ENCODE measurements around the gene PSMD10. TPM values are rescaled to one million over a fixed set of nuclear protein-coding genes. Genes with fewer than 3 reads are reported as not detected.

Gene PSMD10
- total RNA-seq, 1 donor from 2014 or later, result 84.7 TPM

DNA sequence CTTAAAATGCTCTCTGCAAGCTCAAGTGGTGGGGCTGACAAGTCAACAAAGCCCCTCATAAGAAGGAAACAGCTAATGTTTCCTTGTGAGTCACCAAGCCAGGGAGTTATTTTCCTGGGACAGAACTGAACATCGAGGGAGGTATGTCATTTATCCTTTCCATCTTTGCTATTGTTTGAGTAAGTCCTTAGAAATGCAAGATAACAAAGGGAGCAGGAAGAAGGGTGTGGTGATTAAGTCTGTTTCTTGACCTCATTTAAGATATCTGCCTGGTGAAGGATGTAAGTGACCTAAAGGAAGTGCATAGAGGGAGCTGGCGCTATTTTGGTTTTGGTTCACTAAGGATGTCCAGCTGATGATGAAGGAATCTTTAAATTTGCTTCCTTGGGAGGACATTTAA is 40.1 kb upstream of the PSMD10 start:
- Mint-ChIP-seq H3K27ac (no peak overlapping the region), H3K36me3 (ENCODE audit: insufficient read depth) (peaks cover 13% of the 10 kb centered on the region), H3K4me1 (ENCODE audit: low read depth) (no peaks in the 10 kb centered on the region), H3K9me3 (ENCODE audit: low read depth) (no peaks in the 10 kb centered on the region), H3K27me3 (no peaks in the 10 kb centered on the region), H3K4me3 (ENCODE audit: low read depth) (no peak overlapping the region)
- TF ChIP-seq, protein P1, sequence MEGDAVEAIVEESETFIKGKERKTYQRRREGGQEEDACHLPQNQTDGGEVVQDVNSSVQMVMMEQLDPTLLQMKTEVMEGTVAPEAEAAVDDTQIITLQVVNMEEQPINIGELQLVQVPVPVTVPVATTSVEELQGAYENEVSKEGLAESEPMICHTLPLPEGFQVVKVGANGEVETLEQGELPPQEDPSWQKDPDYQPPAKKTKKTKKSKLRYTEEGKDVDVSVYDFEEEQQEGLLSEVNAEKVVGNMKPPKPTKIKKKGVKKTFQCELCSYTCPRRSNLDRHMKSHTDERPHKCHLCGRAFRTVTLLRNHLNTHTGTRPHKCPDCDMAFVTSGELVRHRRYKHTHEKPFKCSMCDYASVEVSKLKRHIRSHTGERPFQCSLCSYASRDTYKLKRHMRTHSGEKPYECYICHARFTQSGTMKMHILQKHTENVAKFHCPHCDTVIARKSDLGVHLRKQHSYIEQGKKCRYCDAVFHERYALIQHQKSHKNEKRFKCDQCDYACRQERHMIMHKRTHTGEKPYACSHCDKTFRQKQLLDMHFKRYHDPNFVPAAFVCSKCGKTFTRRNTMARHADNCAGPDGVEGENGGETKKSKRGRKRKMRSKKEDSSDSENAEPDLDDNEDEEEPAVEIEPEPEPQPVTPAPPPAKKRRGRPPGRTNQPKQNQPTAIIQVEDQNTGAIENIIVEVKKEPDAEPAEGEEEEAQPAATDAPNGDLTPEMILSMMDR (IDR thresholded peaks at IDR 0.05; ENCODE audit: unreplicated experiment), result no peak
- no peak for DNase-seq (ENCODE audit: low spot score, unreplicated experiment)

DNA sequence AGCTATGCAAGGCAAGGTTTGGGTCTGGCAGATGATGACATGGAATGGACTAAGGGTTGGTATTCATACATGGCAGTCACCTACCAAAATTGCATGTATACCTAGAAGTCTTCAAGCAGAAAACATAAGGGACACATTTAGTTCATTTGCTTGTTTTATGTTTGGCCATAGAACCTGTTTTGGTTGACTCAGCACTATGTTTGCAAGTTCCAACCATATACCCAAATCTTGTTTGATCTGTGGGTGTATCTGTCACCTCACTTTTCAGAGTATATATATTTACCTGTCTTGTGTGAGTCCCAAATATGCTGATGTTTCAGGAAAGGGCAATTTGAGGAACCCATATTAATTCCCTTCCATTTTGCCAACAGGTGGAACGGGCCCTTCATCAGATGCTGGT is 39.5 kb upstream of the PSMD10 start:
- TF ChIP-seq, protein P1 (IDR thresholded peaks at IDR 0.05; ENCODE audit: unreplicated experiment), result no peak
- Mint-ChIP-seq H3K4me3 (ENCODE audit: low read depth) (no peak overlapping the region), H3K36me3 (ENCODE audit: insufficient read depth) (peaks cover 13% of the 10 kb centered on the region), H3K4me1 (ENCODE audit: low read depth) (no peaks in the 10 kb centered on the region), H3K27me3 (no peaks in the 10 kb centered on the region), H3K27ac (no peak overlapping the region), H3K9me3 (ENCODE audit: low read depth) (no peaks in the 10 kb centered on the region)
- DNase-seq (ENCODE audit: low spot score, unreplicated experiment), result no peak

DNA sequence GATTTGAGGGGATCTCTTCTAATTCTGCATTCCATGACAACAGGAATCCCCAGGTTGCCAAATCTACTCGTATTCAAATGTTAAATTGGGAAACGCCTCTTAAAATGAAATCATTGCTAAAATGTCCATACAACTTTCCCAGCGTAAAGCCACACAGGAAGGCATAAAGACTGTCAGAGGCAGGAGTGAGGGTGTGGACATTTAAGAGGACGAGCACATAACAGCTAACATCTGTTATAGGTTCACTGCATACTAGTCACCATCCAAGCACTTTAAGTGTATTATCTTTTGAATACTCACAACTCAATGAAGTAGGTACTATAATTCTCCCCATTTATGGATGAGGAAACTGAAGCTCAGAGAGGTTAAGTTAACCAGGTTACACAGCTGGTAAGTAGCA is 35.8 kb upstream of the PSMD10 start:
- TF ChIP-seq, protein P1 (IDR thresholded peaks at IDR 0.05; ENCODE audit: unreplicated experiment), result no peak
- Mint-ChIP-seq H3K36me3 (ENCODE audit: insufficient read depth) (peaks cover 10% of the 10 kb centered on the region), H3K27ac (no peak overlapping the region), H3K27me3 (no peaks in the 10 kb centered on the region), H3K4me3 (ENCODE audit: low read depth) (no peak overlapping the region), H3K9me3 (ENCODE audit: low read depth) (no peaks in the 10 kb centered on the region), H3K4me1 (ENCODE audit: low read depth) (peaks cover 11% of the 10 kb centered on the region)
- no peak for DNase-seq (ENCODE audit: low spot score, unreplicated experiment)

DNA sequence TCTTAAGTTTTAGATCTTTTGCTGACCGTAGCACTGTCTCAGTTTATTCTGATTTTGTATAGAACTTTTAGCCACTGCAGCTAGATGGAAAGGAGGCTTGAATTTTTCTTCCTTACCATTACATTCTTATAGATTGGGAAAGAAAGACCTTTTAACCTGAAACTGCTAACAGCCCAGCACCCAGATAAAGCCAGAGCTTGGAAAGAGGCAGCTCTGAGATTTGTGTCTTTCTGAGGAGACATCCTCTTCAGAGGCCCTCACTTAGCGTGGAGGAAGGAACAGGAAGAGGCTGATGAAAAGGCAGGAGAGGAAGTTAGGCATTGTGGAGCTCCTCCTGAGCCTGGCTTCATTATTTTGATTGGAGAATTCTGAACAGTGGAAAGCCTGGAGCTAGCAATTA is 35.3 kb upstream of the PSMD10 start:
- TF ChIP-seq, protein P1 (IDR thresholded peaks at IDR 0.05; ENCODE audit: unreplicated experiment), result no peak
- Mint-ChIP-seq H3K27me3 (no peaks in the 10 kb centered on the region), H3K4me1 (ENCODE audit: low read depth) (peaks cover 16% of the 10 kb centered on the region), H3K9me3 (ENCODE audit: low read depth) (no peaks in the 10 kb centered on the region), H3K4me3 (ENCODE audit: low read depth) (no peak overlapping the region), H3K27ac (no peak overlapping the region), H3K36me3 (ENCODE audit: insufficient read depth) (peaks cover 8% of the 10 kb centered on the region)
- DNase-seq (ENCODE audit: low spot score, unreplicated experiment), result no peak

DNA sequence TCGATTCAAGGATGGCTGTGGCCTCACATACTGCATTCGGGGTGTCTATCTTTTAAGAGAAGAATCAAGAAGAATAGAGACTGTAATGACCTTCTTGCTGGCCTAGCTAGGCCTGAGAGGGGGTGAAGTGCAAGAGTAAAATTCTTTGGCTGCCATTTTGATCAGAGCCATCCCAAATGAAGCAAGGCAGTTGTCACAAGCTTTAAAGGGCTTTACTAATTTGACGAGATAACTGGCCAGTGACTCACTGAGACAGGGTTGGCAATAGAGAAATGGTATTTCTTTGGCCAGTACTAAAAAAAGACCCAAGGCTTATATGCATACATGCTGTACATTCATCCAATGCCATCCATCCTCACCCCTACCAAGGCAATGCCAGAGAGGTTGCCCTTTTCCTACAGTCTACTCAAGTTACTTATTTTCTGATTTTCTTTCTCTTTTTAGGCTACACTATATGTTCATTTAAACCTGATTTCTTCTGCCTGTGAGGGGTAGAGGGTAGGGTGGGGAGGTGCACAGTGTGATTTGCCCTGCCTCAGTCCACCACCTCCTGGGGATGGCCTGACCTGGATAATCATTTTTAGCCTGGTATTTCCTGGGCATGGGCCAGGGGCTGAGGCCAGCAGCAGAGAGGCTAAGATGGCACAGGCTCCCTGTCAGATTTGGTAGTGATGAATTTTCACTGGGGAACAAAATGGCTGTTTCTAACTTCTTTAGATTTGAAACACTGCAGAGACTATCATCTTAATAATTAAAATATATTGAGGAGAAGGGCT is 32.4 kb upstream of the PSMD10 start:
- no peak for DNase-seq (ENCODE audit: low spot score, unreplicated experiment)
- no peaks in the 10 kb centered on the region for H3K9me3 Mint-ChIP-seq (ENCODE audit: low read depth)
- peaks cover 29% of the 10 kb centered on the region for H3K4me1 Mint-ChIP-seq (ENCODE audit: low read depth)
- TF ChIP-seq, protein P1 (IDR thresholded peaks at IDR 0.05; ENCODE audit: unreplicated experiment), result no peak
- no peak overlapping the region for H3K4me3 Mint-ChIP-seq (ENCODE audit: low read depth)
- peak overlapping the region; percentile 33 for H3K27ac Mint-ChIP-seq
- H3K27me3 Mint-ChIP-seq, result no peaks in the 10 kb centered on the region
- H3K36me3 Mint-ChIP-seq (ENCODE audit: insufficient read depth), result no peaks in the 10 kb centered on the region

Measured in progenitor cell of endocrine pancreas (in vitro differentiated cells).